ENCODE measurements around the gene PAX5. TPM values are rescaled to one million over a fixed set of nuclear protein-coding genes. Genes with fewer than 3 reads are reported as not detected.
A peak's percentile ranks its signal among the peaks of the same experiment; 100 is the strongest.

Gene PAX5
- total and polyA plus RNA-seq, 2 donors (not counting 1 experiment from before 2014, with no cell fraction given): 196 to 275 TPM

- peaks cover 46% of the 10 kb centered on the region for H3K4me1 Mint-ChIP-seq
- H3K27ac ChIP-seq (ENCODE audit: low read length in 2 of 2): peak overlapping the region in 1 of 2 donors; percentile 52
- peaks cover 96% of the 10 kb centered on the region for H4K20me1 ChIP-seq (ENCODE audit: control insufficient read depth, insufficient read depth, low read length, poor library complexity, severe bottlenecking)
- DNase-seq (no peak), ATAC-seq (ENCODE audit: low read depth) (no peak)
- intact Hi-C loops (cut with micrococcal nuclease): loop anchor here (10.0 kb wide), 1 partner anchor 52 kb away; no protein-coding TSS in a partner anchor
- no peak overlapping the region for H2AFZ ChIP-seq (ENCODE audit: insufficient read depth, low read depth, low read length, poor library complexity, severe bottlenecking)
- 80% methylated on average over 1 of the region's 5 CpGs for WGBS (ENCODE audit: insufficient coverage)
- peaks cover 0 to 100% of the 10 kb centered on the region in 2 experiments for H3K36me3 ChIP-seq (replicated peaks in 1 of 2; ENCODE audit: control extremely low read depth in 1 of 2, control insufficient read depth in 1 of 2, extremely low read depth in 1 of 2, insufficient read depth in 2 of 2, low read length in 1 of 2)
- peaks cover 0 to 25% of the 10 kb centered on the region in 2 donors for H3K4me1 ChIP-seq (ENCODE audit: control insufficient read depth in 2 of 2, insufficient read depth in 2 of 2, low read length in 2 of 2)
- H3K4me3 ChIP-seq (ENCODE audit: control extremely low read depth in 1 of 5, extremely low read depth in 1 of 5, insufficient read depth in 1 of 5, low read depth in 2 of 5, low read length in 4 of 5): no peak overlapping the region
- no peaks in the 10 kb centered on the region for H3K27me3 ChIP-seq (replicated peaks in 1 of 4; ENCODE audit: control extremely low read depth in 1 of 4, control insufficient read depth in 3 of 4, insufficient read depth in 4 of 4, low read length in 3 of 4)
- no peak for TF ChIP-seq CTCF (IDR thresholded peaks at IDR 0.05)
- TF ChIP-seq EZH2 (IDR thresholded peaks at IDR 0.05; ENCODE audit: borderline replicate concordance, insufficient read depth, low read depth, low read length, poor library complexity, severe bottlenecking): no peak
- no peak overlapping the region for H3K4me2 ChIP-seq (replicated peaks; ENCODE audit: low read depth, low read length, poor library complexity, severe bottlenecking)
- no peaks in the 10 kb centered on the region for H3K9me3 Mint-ChIP-seq (ENCODE audit: insufficient read depth)
- H3K27me3 Mint-ChIP-seq: no peaks in the 10 kb centered on the region
- no peak overlapping the region for H3K4me3 Mint-ChIP-seq
- H3K27ac Mint-ChIP-seq: peak overlapping the region; percentile 87
- no peak overlapping the region for H3K9ac ChIP-seq (ENCODE audit: low read length)
- peaks cover 99% of the 10 kb centered on the region for H3K79me2 ChIP-seq (ENCODE audit: control insufficient read depth, insufficient read depth, low read length)
- POLR2A ChIA-PET: no interaction called here
- no peaks in the 10 kb centered on the region for H3K9me3 ChIP-seq (ENCODE audit: control extremely low read depth in 1 of 3, control insufficient read depth in 2 of 3, insufficient read depth in 1 of 3, low read length in 2 of 3)
- CTCF ChIA-PET: interaction anchor here (1.0 to 2.2 kb wide), 2 partner anchors 29 to 427 kb away, joined by 3 to 18 read pairs; no protein-coding TSS in a partner anchor
Measured at GRCh38 chr9:36902861-36903524, 131.1 kb downstream of the PAX5 start.

GRCh38 chr9:36902080-36902716, 131.9 kb downstream of the PAX5 start:
- Histone ChIP-seq H3K9me3 (ENCODE audit: control extremely low read depth in 1 of 3, control insufficient read depth in 2 of 3, insufficient read depth in 1 of 3, low read length in 2 of 3) (no peaks in the 10 kb centered on the region), H3K4me3 (ENCODE audit: control extremely low read depth in 1 of 5, extremely low read depth in 1 of 5, insufficient read depth in 1 of 5, low read depth in 2 of 5, low read length in 4 of 5) (no peak overlapping the region), H3K9ac (ENCODE audit: low read length) (no peak overlapping the region), H3K4me1 (ENCODE audit: control insufficient read depth in 2 of 2, insufficient read depth in 2 of 2, low read length in 2 of 2) (peaks cover 0 to 25% of the 10 kb centered on the region in 2 donors), H3K36me3 (replicated peaks in 1 of 2; ENCODE audit: control extremely low read depth in 1 of 2, control insufficient read depth in 1 of 2, extremely low read depth in 1 of 2, insufficient read depth in 2 of 2, low read length in 1 of 2) (peaks cover 0 to 98% of the 10 kb centered on the region in 2 experiments), H3K79me2 (ENCODE audit: control insufficient read depth, insufficient read depth, low read length) (peaks cover 99% of the 10 kb centered on the region), H4K20me1 (ENCODE audit: control insufficient read depth, insufficient read depth, low read length, poor library complexity, severe bottlenecking) (peaks cover 95% of the 10 kb centered on the region), H3K4me2 (replicated peaks; ENCODE audit: low read depth, low read length, poor library complexity, severe bottlenecking) (no peak overlapping the region), H3K27me3 (replicated peaks in 1 of 4; ENCODE audit: control extremely low read depth in 1 of 4, control insufficient read depth in 3 of 4, insufficient read depth in 4 of 4, low read length in 3 of 4) (no peaks in the 10 kb centered on the region), H3K27ac (ENCODE audit: low read length in 2 of 2) (peak overlapping the region; percentile 2 to 55), H2AFZ (ENCODE audit: insufficient read depth, low read depth, low read length, poor library complexity, severe bottlenecking) (no peak overlapping the region)
- ChIA-PET CTCF (interaction anchor here (1.8 kb wide), 1 partner anchor 29 kb away, joined by 8 read pairs; no protein-coding TSS in a partner anchor), POLR2A (no interaction called here)
- DNase-seq (no peak), ATAC-seq (ENCODE audit: low read depth) (no peak)
- Mint-ChIP-seq H3K9me3 (ENCODE audit: insufficient read depth) (no peaks in the 10 kb centered on the region), H3K4me1 (peaks cover 43% of the 10 kb centered on the region), H3K4me3 (no peak overlapping the region), H3K27me3 (no peaks in the 10 kb centered on the region), H3K27ac (peak overlapping the region; percentile 87)
- intact Hi-C loops (cut with micrococcal nuclease): loop anchor here (10.0 kb wide), 1 partner anchor 53 kb away; no protein-coding TSS in a partner anchor
- 100% methylated on average over 4 of the region's 8 CpGs for WGBS (ENCODE audit: insufficient coverage)
- TF ChIP-seq CTCF (IDR thresholded peaks at IDR 0.05) (no peak), EZH2 (IDR thresholded peaks at IDR 0.05; ENCODE audit: borderline replicate concordance, insufficient read depth, low read depth, low read length, poor library complexity, severe bottlenecking) (no peak)

Measured in B cell (primary cell).